Measurements from ENCODE around the gene REEP6.

- no peak for TF ChIP-seq POLR2A (IDR thresholded peaks at IDR 0.05)
- TF ChIP-seq, protein P1, sequence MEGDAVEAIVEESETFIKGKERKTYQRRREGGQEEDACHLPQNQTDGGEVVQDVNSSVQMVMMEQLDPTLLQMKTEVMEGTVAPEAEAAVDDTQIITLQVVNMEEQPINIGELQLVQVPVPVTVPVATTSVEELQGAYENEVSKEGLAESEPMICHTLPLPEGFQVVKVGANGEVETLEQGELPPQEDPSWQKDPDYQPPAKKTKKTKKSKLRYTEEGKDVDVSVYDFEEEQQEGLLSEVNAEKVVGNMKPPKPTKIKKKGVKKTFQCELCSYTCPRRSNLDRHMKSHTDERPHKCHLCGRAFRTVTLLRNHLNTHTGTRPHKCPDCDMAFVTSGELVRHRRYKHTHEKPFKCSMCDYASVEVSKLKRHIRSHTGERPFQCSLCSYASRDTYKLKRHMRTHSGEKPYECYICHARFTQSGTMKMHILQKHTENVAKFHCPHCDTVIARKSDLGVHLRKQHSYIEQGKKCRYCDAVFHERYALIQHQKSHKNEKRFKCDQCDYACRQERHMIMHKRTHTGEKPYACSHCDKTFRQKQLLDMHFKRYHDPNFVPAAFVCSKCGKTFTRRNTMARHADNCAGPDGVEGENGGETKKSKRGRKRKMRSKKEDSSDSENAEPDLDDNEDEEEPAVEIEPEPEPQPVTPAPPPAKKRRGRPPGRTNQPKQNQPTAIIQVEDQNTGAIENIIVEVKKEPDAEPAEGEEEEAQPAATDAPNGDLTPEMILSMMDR (IDR thresholded peaks at IDR 0.05) = no peak
Observed at GRCh38 chr19:1529430-1529816, 38.4 kb downstream of the REEP6 start.

All from thyroid gland (tissue), 4 donors.